Astrocyte (in vitro differentiated cells and primary cell): Measurements from ENCODE around the gene LIPG. TPM values are rescaled to one million over a fixed set of nuclear protein-coding genes. Genes with fewer than 3 reads are reported as not detected.

Source experiments
- DNase-seq: peaks from one replicate; pipeline ENCODE4 v3.0.0-alpha.2; 2010; ENCODE audit warnings: low read depth
- FAIRE-seq: peaks from 2 replicates; lab custom pipeline; 2011; peaks lifted over from hg19 to GRCh38; lab: Jason Lieb, UNC
- H2AFZ ChIP-seq: 2 replicates; pipeline ENCODE4 v1.6.0; 2012; ENCODE audit warnings: low read depth, low read length, inconsistent platforms
- H3K27ac ChIP-seq: 2 replicates; pipeline ENCODE4 v1.5.1; 2011; ENCODE audit warnings: low read depth, low read length, inconsistent platforms
- H3K27me3 ChIP-seq: 2 replicates; pipeline ENCODE4 v1.6.0; 2011; ENCODE audit warnings: low read length, inconsistent platforms; ENCODE audit not compliant: insufficient read depth
- H3K36me3 ChIP-seq: 2 replicates; pipeline ENCODE4 v1.5.1; 2011; ENCODE audit warnings: low read length, inconsistent platforms; ENCODE audit not compliant: insufficient read depth
- H3K4me1 ChIP-seq: 2 replicates; pipeline ENCODE4 v1.5.1; 2011; ENCODE audit warnings: low read length, inconsistent platforms; ENCODE audit not compliant: insufficient read depth
- H3K4me2 ChIP-seq: 2 replicates; pipeline ENCODE4 v1.6.0; 2012; ENCODE audit warnings: low read length, inconsistent platforms
- H3K4me3 ChIP-seq: 2 replicates; pipeline ENCODE4 v1.5.1; 2011; ENCODE audit warnings: low read depth, mild to moderate bottlenecking, low read length, inconsistent platforms; ENCODE audit not compliant: insufficient read depth
- H3K79me2 ChIP-seq: 2 replicates; pipeline ENCODE4 v1.6.0; 2012; ENCODE audit warnings: mild to moderate bottlenecking, low read length, inconsistent platforms; ENCODE audit not compliant: insufficient read depth
- H3K9ac ChIP-seq: 2 replicates; pipeline ENCODE4 v1.6.0; 2012; ENCODE audit warnings: mild to moderate bottlenecking, low read length, inconsistent platforms
- H3K9me3 ChIP-seq: 2 replicates; pipeline ENCODE4 v1.5.1; 2012; ENCODE audit warnings: low read depth, mild to moderate bottlenecking, low read length, inconsistent platforms; ENCODE audit not compliant: insufficient read depth
- H4K20me1 ChIP-seq: 2 replicates; pipeline ENCODE4 v1.6.0; 2012; ENCODE audit warnings: low read length, inconsistent platforms; ENCODE audit not compliant: insufficient read depth
- H3K27ac Mint-ChIP-seq: one replicate; pipeline ENCODE4 v1.8.0; 2021; ENCODE audit warnings: mild to moderate bottlenecking, mixed read lengths; ENCODE audit not compliant: unreplicated experiment
- H3K27me3 Mint-ChIP-seq: one replicate; pipeline ENCODE4 v1.8.0; 2021; ENCODE audit warnings: low read depth, mixed read lengths; ENCODE audit not compliant: unreplicated experiment
- H3K36me3 Mint-ChIP-seq: one replicate; pipeline ENCODE4 v1.8.0; 2021; ENCODE audit warnings: low read depth, mixed read lengths; ENCODE audit not compliant: unreplicated experiment
- H3K4me1 Mint-ChIP-seq: one replicate; pipeline ENCODE4 v1.8.0; 2021; ENCODE audit warnings: low read depth, mixed read lengths; ENCODE audit not compliant: unreplicated experiment
- H3K4me3 Mint-ChIP-seq: one replicate; pipeline ENCODE4 v1.8.0; 2021; ENCODE audit warnings: mild to moderate bottlenecking, moderate library complexity, mixed read lengths; ENCODE audit not compliant: unreplicated experiment
- H3K9me3 Mint-ChIP-seq: one replicate; pipeline ENCODE4 v1.8.0; 2021; ENCODE audit warnings: mild to moderate bottlenecking, mixed read lengths; ENCODE audit not compliant: unreplicated experiment
- CTCF ChIP-seq: IDR thresholded peaks from 2 replicates; pipeline ENCODE4 v1.5.1; 2011; ENCODE audit warnings: low read depth, mild to moderate bottlenecking, inconsistent platforms, low read length, moderate library complexity; ENCODE audit not compliant: insufficient read depth
- EZH2 ChIP-seq: IDR thresholded peaks from 2 replicates; pipeline ENCODE4 v1.6.1; 2012; ENCODE audit warnings: mild to moderate bottlenecking, low read length, inconsistent platforms; ENCODE audit not compliant: insufficient read depth
- total RNA-seq: library from RNA; stranded (reverse); gene quantifications from 2 replicates; pipeline ENCODE4 v1.2.1, GENCODE V29; 2021

The LIPG gene
- total RNA-seq, 1 donor from 2014 or later, result 18.3 TPM

- Mint-ChIP-seq H3K36me3 (no peaks in the 10 kb centered on the region), H3K9me3 (peaks cover 8% of the 10 kb centered on the region), H3K4me1 (peaks cover 1% of the 10 kb centered on the region), H3K4me3 (no peak overlapping the region), H3K27ac (no peak overlapping the region), H3K27me3 (no peaks in the 10 kb centered on the region)
- no peak overlapping the region for H3K27ac ChIP-seq
- H3K4me1 ChIP-seq, result no peaks in the 10 kb centered on the region
- H3K36me3 ChIP-seq, result no peaks in the 10 kb centered on the region
- no peak overlapping the region for H3K4me2 ChIP-seq
- H3K27me3 ChIP-seq, result no peaks in the 10 kb centered on the region
- no peak overlapping the region for H3K4me3 ChIP-seq
- DNase-seq (no peak), FAIRE-seq (no peak)
- no peaks in the 10 kb centered on the region for H3K79me2 ChIP-seq
- H3K9ac ChIP-seq, result no peak overlapping the region
- no peaks in the 10 kb centered on the region for H4K20me1 ChIP-seq
- no peaks in the 10 kb centered on the region for H3K9me3 ChIP-seq
- no peak for TF ChIP-seq EZH2
- TF ChIP-seq CTCF, result no peak
- no peak overlapping the region for H2AFZ ChIP-seq
Observed at GRCh38 chr18:49531678-49532153, 30.1 kb upstream of the LIPG start.

GRCh38 chr18:49534846-49535601 lies 26.8 kb upstream of the LIPG start:
- no peak for TF ChIP-seq CTCF
- no peak for TF ChIP-seq EZH2
- no peaks in the 10 kb centered on the region for H3K9me3 ChIP-seq
- no peak for DNase-seq

More at GRCh38 chr18:49534846-49535601, 26.8 kb upstream of the LIPG start:
- FAIRE-seq, result no peak
- no peak overlapping the region for H3K4me3 ChIP-seq
- no peaks in the 10 kb centered on the region for H3K4me1 ChIP-seq
- no peak overlapping the region for H3K27ac ChIP-seq
- no peak overlapping the region for H2AFZ ChIP-seq
- Mint-ChIP-seq H3K36me3 (no peaks in the 10 kb centered on the region), H3K27me3 (no peaks in the 10 kb centered on the region), H3K4me1 (no peaks in the 10 kb centered on the region), H3K9me3 (peaks cover 7% of the 10 kb centered on the region), H3K4me3 (no peak overlapping the region), H3K27ac (no peak overlapping the region)
- no peak overlapping the region for H3K4me2 ChIP-seq
- no peaks in the 10 kb centered on the region for H4K20me1 ChIP-seq
- H3K36me3 ChIP-seq, result no peaks in the 10 kb centered on the region
- H3K9ac ChIP-seq, result no peak overlapping the region
- H3K27me3 ChIP-seq, result no peaks in the 10 kb centered on the region
- no peaks in the 10 kb centered on the region for H3K79me2 ChIP-seq
